GM12878 (cell line): Measurements from ENCODE around the gene RASL12. TPM values are rescaled to one million over a fixed set of nuclear protein-coding genes. Genes with fewer than 3 reads are reported as not detected.

ENCODE experiments used
- ATAC-seq: fragments of 200-7000 bp; cut with Tn5 transposase; 3 replicates; pipeline ENCODE4 v1.9.1; 2020; ENCODE audit warnings: mild to moderate bottlenecking, moderate library complexity
- BruUV-seq: library from RNA; stranded (reverse); fragments of 400-500 nt; replicated peaks from 2 replicates; lab custom pipeline; 2021; lab: Mats Ljungman, UMichigan
- CTCF ChIA-PET: fragments of 300-600 bp; sonication (Branson Sonifier 250); formaldehyde crosslinking; extraction: SDS; loops from one replicate; lab custom pipeline; 2021; ENCODE audit warnings: inconsistent platforms; lab: Yijun Ruan, JAX
- POLR2A ChIA-PET: fragments of 350-600 bp; formaldehyde crosslinking; extraction: SDS; loops from one replicate; lab custom pipeline; 2021; ENCODE audit warnings: inconsistent platforms; lab: Charles Lee
- RAD21 ChIA-PET: fragments of 300-600 bp; sonication (Branson Sonifier 250); formaldehyde crosslinking; loops from one replicate; lab custom pipeline; 2023; ENCODE audit warnings: antibody characterized with exemption; ENCODE audit not compliant: unreplicated experiment; lab: Charles Lee
- SMC1A ChIA-PET: fragments of 300-600 bp; sonication (Branson Sonifier 250); formaldehyde crosslinking; loops from one replicate; lab custom pipeline; 2023; ENCODE audit not compliant: unreplicated experiment, uncharacterized antibody; lab: Charles Lee
- DNase-seq: peaks from one replicate; pipeline ENCODE4 v3.0.0-alpha.2; 2011; ENCODE audit warnings: low read depth, low spot score
- FAIRE-seq: peaks from 3 replicates; lab custom pipeline; 2011; peaks lifted over from hg19 to GRCh38; lab: Jason Lieb, UNC
- H2AFZ ChIP-seq: 2 replicates; pipeline ENCODE4 v1.6.0; 2011; ENCODE audit warnings: low read depth, low read length, control low read depth; ENCODE audit not compliant: control insufficient read depth
- H3K27ac ChIP-seq: 2 replicates; pipeline ENCODE4 v1.5.1; 2011; ENCODE audit warnings: control low read depth; ENCODE audit not compliant: control insufficient read depth, insufficient read depth
- H3K27me3 ChIP-seq, 2 experiments: replicated peaks in 1 of 2; 2 replicates each; pipeline versions ENCODE4 v1.6.0 to v1.6.1; 2011; ENCODE audit warnings: low read length in 1 of 2; ENCODE audit not compliant: control insufficient read depth in 2 of 2, insufficient read depth in 2 of 2
- H3K36me3 ChIP-seq, 2 experiments: 2 replicates each; pipeline ENCODE4 v1.5.1; 2011; ENCODE audit warnings: low read length in 1 of 2; ENCODE audit not compliant: control insufficient read depth in 2 of 2, insufficient read depth in 2 of 2
- H3K4me1 ChIP-seq: 2 replicates; pipeline ENCODE4 v1.6.1; 2011; ENCODE audit warnings: mild to moderate bottlenecking, low read length, moderate library complexity, mixed read lengths; ENCODE audit not compliant: control insufficient read depth, insufficient read depth
- H3K4me2 ChIP-seq: 2 replicates; pipeline ENCODE4 v1.6.0; 2011; ENCODE audit warnings: control low read depth; ENCODE audit not compliant: control insufficient read depth, insufficient read depth
- H3K4me3 ChIP-seq: fragments of 200-600 bp; sonication (generic); 2 replicates; pipeline ENCODE4 v1.5.1; 2016
- H3K79me2 ChIP-seq: 2 replicates; pipeline ENCODE4 v1.6.0; 2011; ENCODE audit warnings: low read length; ENCODE audit not compliant: control insufficient read depth, insufficient read depth
- H3K9ac ChIP-seq: 2 replicates; pipeline ENCODE4 v1.8.0; 2011; ENCODE audit warnings: low read length, control low read depth, mixed read lengths; ENCODE audit not compliant: control insufficient read depth, insufficient read depth
- H3K9me3 ChIP-seq: replicated peaks from 3 replicates; pipeline ENCODE4 v1.5.1; 2011; ENCODE audit warnings: mild to moderate bottlenecking, low read length; ENCODE audit not compliant: control insufficient read depth, insufficient read depth
- H4K20me1 ChIP-seq: 2 replicates; pipeline ENCODE4 v1.6.0; 2011; ENCODE audit not compliant: control insufficient read depth, insufficient read depth
- ESRRA ChIP-seq: IDR thresholded peaks from 2 replicates; pipeline ENCODE4 v1.6.1; 2012; ENCODE audit warnings: mild to moderate bottlenecking, low read length, improper control_type of control experiment
- ETV6 ChIP-seq, 2 experiments: fragments of 450-650 bp in 1 of 2; IDR thresholded peaks in 1 of 2; conservative IDR thresholded peaks in 1 of 2; 2 replicates each; pipeline ENCODE4 v1.6.1; 2014; ENCODE audit warnings: antibody characterized with exemption in 1 of 2, borderline replicate concordance in 1 of 2, low read depth in 1 of 2, mild to moderate bottlenecking in 1 of 2, moderate library complexity in 1 of 2
- MXI1 ChIP-seq: fragments of 150-350 bp; IDR thresholded peaks from 2 replicates; pipeline ENCODE4 v1.6.1; 2011; ENCODE audit warnings: low read depth, mild to moderate bottlenecking, inconsistent platforms, low read length, improper control_type of control experiment
- RAD21 ChIP-seq: IDR thresholded peaks from 2 replicates; pipeline ENCODE4 v1.6.1; 2011; ENCODE audit warnings: mild to moderate bottlenecking, low read depth, low read length, moderate library complexity; ENCODE audit not compliant: insufficient read depth
- SKIL ChIP-seq: fragments of 450-650 bp; IDR thresholded peaks from 2 replicates; pipeline ENCODE4 v1.6.1; 2017; ENCODE audit warnings: mild to moderate bottlenecking, low read depth, inconsistent platforms; ENCODE audit not compliant: poor library complexity, severe bottlenecking
- SP1 ChIP-seq: IDR thresholded peaks from one replicate; pipeline ENCODE4 v1.6.1; 2011; ENCODE audit warnings: low read depth, low read length
- TCF7 ChIP-seq: IDR thresholded peaks from 2 replicates; pipeline ENCODE4 v1.6.1; 2014; ENCODE audit warnings: antibody characterized with exemption, borderline replicate concordance
- ZBTB33 ChIP-seq: fragments of 450-650 bp; IDR thresholded peaks from 2 replicates; pipeline ENCODE4 v1.6.1; 2017; ENCODE audit warnings: mild to moderate bottlenecking
- WGBS: methylation state at CpG from one replicate; pipeline ENCODE4 v1.1.6; 2016; ENCODE audit warnings: low lambda C conversion rate; ENCODE audit not compliant: insufficient replicate concordance, insufficient coverage; ENCODE audit errors: missing lambda C conversion rate; 5-methylcytosine and 5-hydroxymethylcytosine counted together
- in situ Hi-C: fragments of 300-500 bp; cut with MboI; formaldehyde crosslinking; loops from 9 replicates; pipeline ENCODE4 v1.14.3; 2018; ENCODE audit warnings: mixed read lengths
- intact Hi-C: fragments of 100-400 bp; cut with micrococcal nuclease; formaldehyde crosslinking; loops from one replicate; pipeline ENCODE4 v1.14.2; 2022; ENCODE audit not compliant: unreplicated experiment
- polyA plus RNA-seq, 11 experiments: library from polyadenylated mRNA; depleted of rRNA in 4 of 11; unstranded in 6 of 11; stranded (reverse) in 5 of 11; fragments of >200 nt; fragmentation: Nextera tagmentation in 4 of 11; fragmentation: Illumina TruSeq in 1 of 11; extraction: Ambion mirVana in 4 of 11; extraction: Trizol in 1 of 11; gene quantifications; 1 replicate in 1 of 11; 2 replicates in 10 of 11; pipeline versions ENCODE4 v1.2.1 to v1.2.3, GENCODE V29; 2011 to 2016; ENCODE audit warnings: inconsistent platforms in 2 of 11, missing spikeins in 2 of 11, low read depth in 1 of 11
- total RNA-seq, 4 experiments: library from RNA; depleted of rRNA in 3 of 4; stranded (reverse); fragments of >200 nt in 3 of 4; fragmentation: Illumina TruSeq in 1 of 4; extraction: Trizol in 1 of 4; gene quantifications; 2 replicates each; pipeline versions ENCODE4 v1.2.1 to v1.2.3, GENCODE V29; 2013 to 2021

RASL12 gene
- total and polyA plus RNA-seq, 10 of the 15 experiments (the other 5 are each of a cell fraction or from before 2014, with no cell fraction given): 0.06 to 0.10 TPM; not detected in 8

GRCh38 chr15:65038836-65039235, 29.0 kb downstream of the RASL12 start (continued):
- TF ChIP-seq ETV6 (conservative IDR thresholded peaks at IDR 0.05 in 1 of 2, IDR thresholded peaks at IDR 0.05 in 1 of 2; ENCODE audit: borderline replicate concordance in 1 of 2, low read depth in 1 of 2) (no peak), TCF7 (no peak), MXI1 (no peak), ESRRA (no peak), SP1 (no peak), SKIL (no peak)

- intact Hi-C loops: no loop called here
- Histone ChIP-seq H3K9ac (no peak overlapping the region), H4K20me1 (no peaks in the 10 kb centered on the region), H3K4me2 (no peak overlapping the region), H3K4me1 (no peaks in the 10 kb centered on the region), H3K4me3 (no peak overlapping the region), H3K27ac (no peak overlapping the region), H3K36me3 (no peaks in the 10 kb centered on the region), H2AFZ (no peak overlapping the region), H3K79me2 (no peaks in the 10 kb centered on the region), H3K27me3 (no peaks in the 10 kb centered on the region), H3K9me3 (no peaks in the 10 kb centered on the region)
- RAD21 ChIA-PET: no interaction called here
- BruUV-seq: no TSS peak
- ATAC-seq (no peak), FAIRE-seq (no peak), DNase-seq (no peak)
- SMC1A ChIA-PET: interaction anchor here (1.5 kb wide), 1 partner anchor 65 kb away, joined by 4 read pairs; no protein-coding TSS in a partner anchor
- 64% methylated on average over 3 of the region's 3 CpGs for WGBS
- in situ Hi-C loops: no loop called here
- CTCF ChIA-PET: no interaction called here
- POLR2A ChIA-PET: no interaction called here
- TF ChIP-seq ZBTB33: no peak
- no peak for TF ChIP-seq RAD21
Observed at GRCh38 chr15:65038428-65038827, 29.4 kb downstream of the RASL12 start.
